Transverse colon (tissue), 4 donors: ENCODE data around the gene ATP9B. TPM values are rescaled to one million over a fixed set of nuclear protein-coding genes. Genes with fewer than 3 reads are reported as not detected.

Experiments used
- DNase-seq: peaks from one replicate; pipeline ENCODE4 v3.0.0-alpha.2; 2019
- H3K27ac ChIP-seq, 4 donors: fragments of 200-600 bp; sonication (generic); 2 replicates each; pipeline ENCODE4 v1.5.1; 2016 to 2018; ENCODE audit warnings: inconsistent platforms in 4 of 4
- H3K27me3 ChIP-seq: fragments of 200-600 bp; sonication (generic); 2 replicates; pipeline ENCODE4 v1.5.1; 2017; ENCODE audit warnings: inconsistent platforms
- H3K36me3 ChIP-seq, 4 donors: fragments of 200-600 bp; sonication (generic); 2 replicates each; pipeline ENCODE4 v1.5.1; 2017 to 2019; ENCODE audit warnings: inconsistent platforms in 4 of 4
- H3K4me1 ChIP-seq, 4 donors: fragments of 200-600 bp; sonication (generic); 2 replicates each; pipeline ENCODE4 v1.5.1; 2017 to 2020; ENCODE audit warnings: inconsistent platforms in 4 of 4
- H3K4me3 ChIP-seq, 4 donors: fragments of 200-600 bp; sonication (generic); 1 replicate in 1 of 4; 2 replicates in 3 of 4; pipeline versions ENCODE4 v1.5.1 to v1.6.1; 2017 to 2019; ENCODE audit warnings: inconsistent platforms in 4 of 4
- H3K9me3 ChIP-seq, 2 donors: fragments of 200-600 bp; sonication (generic); 2 replicates each; pipeline ENCODE4 v1.5.1; 2017 to 2019; ENCODE audit warnings: inconsistent platforms in 2 of 2
- CTCF ChIP-seq, 5 experiments: fragments of 200-600 bp in 3 of 5; fragments of 450-650 bp in 2 of 5; sonication (generic) in 3 of 5; IDR thresholded peaks; 1 replicate in 2 of 5; 2 replicates in 3 of 5; pipeline ENCODE4 v1.5.1; 2016 to 2017; ENCODE audit warnings: antibody characterized with exemption in 5 of 5, inconsistent platforms in 3 of 5, mild to moderate bottlenecking in 2 of 5, moderate library complexity in 1 of 5
- EP300 ChIP-seq: sonication (generic); formaldehyde crosslinking; IDR thresholded peaks from one replicate; pipeline ENCODE4 v1.6.1; 2017; ENCODE audit warnings: antibody characterized with exemption, low read depth
- POLR2A ChIP-seq: fragments of 450-650 bp; IDR thresholded peaks from one replicate; pipeline ENCODE4 v1.6.1; 2016; ENCODE audit warnings: antibody characterized with exemption, mild to moderate bottlenecking, moderate library complexity
- POLR2AphosphoS5 ChIP-seq, 3 donors: sonication (generic); formaldehyde crosslinking; IDR thresholded peaks; one replicate each; pipeline ENCODE4 v1.6.1; 2016; ENCODE audit warnings: antibody characterized with exemption in 3 of 3
- WGBS, 2 donors: methylation state at CpG; one replicate each; pipeline ENCODE4 v1.1.5; 2018; ENCODE audit warnings: low coverage in 1 of 2; 5-methylcytosine and 5-hydroxymethylcytosine counted together
- in situ Hi-C, 4 donors: fragments of 200-750 bp; cut with MboI; loops; one replicate each; pipeline versions ENCODE4 v1.15.0 to v1.15.1; 2017; ENCODE audit warnings: low sequenced_read_pairs in 3 of 4, low pct_ligation_motif_present in 1 of 4, low pct_unique_long_range_greater_than_20kb in 1 of 4
- intact Hi-C: fragments of 100-400 bp; cut with DNase I; formaldehyde crosslinking; loops from one replicate; pipeline ENCODE4 v1.15.1; 2023; ENCODE audit warnings: low total_unique reads
- total RNA-seq, 4 donors: library from RNA; depleted of rRNA; stranded (reverse); fragments of >200 nt; gene quantifications; one replicate each; pipeline ENCODE4 v1.1.0, GENCODE V29; 2016

ATP9B gene
- total RNA-seq, 4 donors from 2014 or later = 36.3 to 70.3 (median 41.6) TPM

- Histone ChIP-seq H3K9me3 (no peaks in the 10 kb centered on the region), H3K4me3 (no peak overlapping the region), H3K27ac (no peak overlapping the region), H3K36me3 (no peaks in the 10 kb centered on the region), H3K27me3 (no peaks in the 10 kb centered on the region), H3K4me1 (no peaks in the 10 kb centered on the region)
- 92% methylated on average over 17 of the region's 17 CpGs; no CpG with 5 or more reads in 1 of the 2 donors for WGBS, 2 donors
- no peak for DNase-seq
- in situ Hi-C loops (no loop called here), intact Hi-C loops (no loop called here)
- TF ChIP-seq POLR2A = no peak
- no peak for TF ChIP-seq POLR2AphosphoS5 (IDR thresholded peaks at IDR 0.05)
- no peak for TF ChIP-seq EP300
- no peak for TF ChIP-seq CTCF (IDR thresholded peaks at IDR 0.05)
Measured at GRCh38 chr18:79353267-79353666, 284.1 kb downstream of the ATP9B start.

- no peak for DNase-seq
- Histone ChIP-seq H3K4me1 (no peaks in the 10 kb centered on the region), H3K27me3 (no peaks in the 10 kb centered on the region), H3K27ac (no peak overlapping the region), H3K4me3 (no peak overlapping the region), H3K36me3 (peaks cover 0 to 2% (median 0%) of the 10 kb centered on the region in 4 donors), H3K9me3 (no peaks in the 10 kb centered on the region)
- intact Hi-C loops = no loop called here
- TF ChIP-seq CTCF (IDR thresholded peaks at IDR 0.05) (no peak), EP300 (no peak), POLR2AphosphoS5 (IDR thresholded peaks at IDR 0.05) (no peak), POLR2A (no peak)
- WGBS, 2 donors = 90% methylated on average over 8 of the region's 8 CpGs; no CpG with 5 or more reads in 1 of the 2 donors
- in situ Hi-C loops = no loop called here
Measured at GRCh38 chr18:79354350-79354749, 285.2 kb downstream of the ATP9B start.

GRCh38 chr18:79355433-79356335, 286.5 kb downstream of the ATP9B start:
- H3K4me3 ChIP-seq = no peak overlapping the region
- 85 to 90% methylated on average over 20 to 26 of the region's 26 CpGs for WGBS, 2 donors
- no peaks in the 10 kb centered on the region for H3K9me3 ChIP-seq
- in situ Hi-C loops = no loop called here
- no peaks in the 10 kb centered on the region for H3K4me1 ChIP-seq
- H3K27ac ChIP-seq = no peak overlapping the region
- H3K27me3 ChIP-seq = no peaks in the 10 kb centered on the region
- DNase-seq = no peak
- intact Hi-C loops = no loop called here
- TF ChIP-seq POLR2A (no peak), POLR2AphosphoS5 (IDR thresholded peaks at IDR 0.05) (no peak), CTCF (IDR thresholded peaks at IDR 0.05) (no peak), EP300 (no peak)
- peaks cover 0 to 7% (median 2%) of the 10 kb centered on the region in 4 donors for H3K36me3 ChIP-seq

GRCh38 chr18:79356435-79356834, 287.2 kb downstream of the ATP9B start:
- in situ Hi-C loops (no loop called here), intact Hi-C loops (no loop called here)
- no peaks in the 10 kb centered on the region for H3K4me1 ChIP-seq
- peaks cover 0 to 10% (median 4%) of the 10 kb centered on the region in 4 donors for H3K36me3 ChIP-seq
- H3K27me3 ChIP-seq = no peaks in the 10 kb centered on the region
- DNase-seq = no peak
- no peaks in the 10 kb centered on the region for H3K9me3 ChIP-seq
- H3K4me3 ChIP-seq = no peak overlapping the region
- H3K27ac ChIP-seq = no peak overlapping the region
- 80 to 100% methylated on average over 2 to 5 of the region's 5 CpGs for WGBS, 2 donors
- TF ChIP-seq CTCF (IDR thresholded peaks at IDR 0.05) (no peak), POLR2A (no peak), POLR2AphosphoS5 (IDR thresholded peaks at IDR 0.05) (no peak), EP300 (no peak)
